ENCODE measurements around the gene VAT1L. TPM values are rescaled to one million over a fixed set of nuclear protein-coding genes. Genes with fewer than 3 reads are reported as not detected.

The VAT1L gene
- total RNA-seq, 2 donors from 2014 or later, result not detected

DNA sequence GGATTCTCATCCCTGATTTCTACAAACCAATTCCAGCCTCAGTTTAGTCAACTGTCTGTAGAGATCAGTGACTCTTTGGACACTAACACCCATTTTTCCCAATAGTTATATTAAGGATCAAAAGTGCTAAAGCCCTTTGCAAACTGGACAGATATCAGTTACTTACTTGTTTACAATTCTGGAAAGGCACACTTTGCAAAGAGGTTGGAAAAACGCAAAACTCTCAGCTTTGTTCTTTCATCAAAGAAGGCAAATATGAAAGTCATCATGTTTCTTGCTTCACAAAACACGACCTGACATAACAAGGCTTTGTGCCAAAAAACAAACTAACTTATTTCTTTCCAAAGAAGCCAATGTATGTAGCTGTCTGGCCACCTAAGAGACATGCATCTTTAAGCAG is 26.1 kb upstream of the VAT1L start:
- peaks cover 10% of the 10 kb centered on the region for H3K27me3 Mint-ChIP-seq
- DNase-seq (no peak), ATAC-seq (no peak)
- no peaks in the 10 kb centered on the region for H3K9me3 ChIP-seq (ENCODE audit: control insufficient read depth, low read length, poor library complexity, severe bottlenecking)
- H3K36me3 Mint-ChIP-seq (ENCODE audit: low read depth), result peaks cover 2% of the 10 kb centered on the region
- H3K4me3 Mint-ChIP-seq, result no peak overlapping the region
- no peak overlapping the region for H3K27ac Mint-ChIP-seq
- H3K4me1 Mint-ChIP-seq, result no peaks in the 10 kb centered on the region

DNA sequence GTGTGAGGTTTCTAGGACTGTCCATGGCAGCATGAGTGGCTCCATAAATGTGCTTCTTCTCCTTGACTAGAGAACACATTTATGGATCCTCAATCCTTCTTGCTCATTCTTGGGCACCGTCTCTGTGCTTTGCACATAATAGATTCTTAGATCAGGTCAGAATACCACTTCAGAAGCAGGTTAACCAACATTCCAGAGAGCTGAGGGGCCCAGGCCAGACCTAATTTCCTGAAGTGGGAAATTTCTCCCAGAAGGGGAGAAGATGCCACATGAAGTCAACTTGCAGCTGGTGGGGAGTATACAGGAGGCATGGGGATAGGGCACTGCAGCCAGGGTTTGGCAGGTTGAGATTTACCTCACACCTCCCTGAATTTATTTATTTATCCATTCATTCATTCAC is 24.4 kb upstream of the VAT1L start:
- no peaks in the 10 kb centered on the region for H3K4me1 Mint-ChIP-seq
- DNase-seq (no peak), ATAC-seq (no peak)
- H3K9me3 ChIP-seq (ENCODE audit: control insufficient read depth, low read length, poor library complexity, severe bottlenecking), result no peaks in the 10 kb centered on the region
- peaks cover 2% of the 10 kb centered on the region for H3K36me3 Mint-ChIP-seq (ENCODE audit: low read depth)
- no peak overlapping the region for H3K4me3 Mint-ChIP-seq
- no peak overlapping the region for H3K27ac Mint-ChIP-seq
- peaks cover 17% of the 10 kb centered on the region for H3K27me3 Mint-ChIP-seq

DNA sequence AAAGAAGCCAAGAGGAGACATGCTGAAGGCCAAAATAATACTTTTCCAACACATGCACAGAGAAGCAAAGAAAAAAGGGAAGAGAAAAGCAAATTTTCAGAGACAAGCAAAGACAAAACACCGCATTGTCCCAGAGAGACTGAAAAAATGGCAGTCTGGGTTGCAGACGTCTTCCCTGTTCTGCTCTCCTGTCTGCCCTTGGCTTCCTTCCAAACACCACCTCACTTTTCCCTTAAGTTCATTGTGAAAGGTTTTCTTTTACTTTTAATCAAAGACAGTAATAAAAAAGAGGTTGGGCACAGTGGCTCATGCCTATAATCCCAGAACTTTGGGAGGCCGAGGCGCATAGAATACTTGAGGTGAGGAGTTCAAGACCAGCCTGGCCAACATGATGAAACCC is 21.2 kb upstream of the VAT1L start:
- no peak overlapping the region for H3K27ac Mint-ChIP-seq
- H3K27me3 Mint-ChIP-seq, result peaks cover 15% of the 10 kb centered on the region
- H3K4me3 Mint-ChIP-seq, result no peak overlapping the region
- H3K36me3 Mint-ChIP-seq (ENCODE audit: low read depth), result peaks cover 2% of the 10 kb centered on the region
- H3K9me3 ChIP-seq (ENCODE audit: control insufficient read depth, low read length, poor library complexity, severe bottlenecking), result no peaks in the 10 kb centered on the region
- peaks cover 2% of the 10 kb centered on the region for H3K4me1 Mint-ChIP-seq
- ATAC-seq (no peak), DNase-seq (no peak)

DNA sequence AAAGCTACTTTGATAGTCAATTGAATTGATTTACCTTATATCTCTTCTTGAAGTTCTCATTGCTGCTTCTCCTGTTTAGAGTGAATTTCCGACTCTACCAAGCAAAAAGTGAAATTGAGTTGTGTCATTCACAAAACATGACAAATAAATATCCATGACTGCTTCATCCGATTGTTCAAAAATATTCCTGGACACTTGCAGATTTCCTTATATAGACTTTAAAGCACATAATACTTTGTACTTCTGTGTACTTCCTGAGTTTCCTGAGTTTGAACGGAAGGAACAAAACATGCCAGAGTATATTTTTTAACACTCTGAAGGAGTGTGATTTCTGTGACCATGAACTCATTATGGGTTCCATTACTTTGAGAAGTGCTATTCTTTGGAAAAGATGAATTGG is 20.5 kb upstream of the VAT1L start:
- H3K36me3 Mint-ChIP-seq (ENCODE audit: low read depth), result peaks cover 2% of the 10 kb centered on the region
- no peak overlapping the region for H3K4me3 Mint-ChIP-seq
- no peaks in the 10 kb centered on the region for H3K9me3 ChIP-seq (ENCODE audit: control insufficient read depth, low read length, poor library complexity, severe bottlenecking)
- H3K4me1 Mint-ChIP-seq, result peaks cover 2% of the 10 kb centered on the region
- H3K27me3 Mint-ChIP-seq, result peaks cover 15% of the 10 kb centered on the region
- ATAC-seq (no peak), DNase-seq (no peak)
- no peak overlapping the region for H3K27ac Mint-ChIP-seq

DNA sequence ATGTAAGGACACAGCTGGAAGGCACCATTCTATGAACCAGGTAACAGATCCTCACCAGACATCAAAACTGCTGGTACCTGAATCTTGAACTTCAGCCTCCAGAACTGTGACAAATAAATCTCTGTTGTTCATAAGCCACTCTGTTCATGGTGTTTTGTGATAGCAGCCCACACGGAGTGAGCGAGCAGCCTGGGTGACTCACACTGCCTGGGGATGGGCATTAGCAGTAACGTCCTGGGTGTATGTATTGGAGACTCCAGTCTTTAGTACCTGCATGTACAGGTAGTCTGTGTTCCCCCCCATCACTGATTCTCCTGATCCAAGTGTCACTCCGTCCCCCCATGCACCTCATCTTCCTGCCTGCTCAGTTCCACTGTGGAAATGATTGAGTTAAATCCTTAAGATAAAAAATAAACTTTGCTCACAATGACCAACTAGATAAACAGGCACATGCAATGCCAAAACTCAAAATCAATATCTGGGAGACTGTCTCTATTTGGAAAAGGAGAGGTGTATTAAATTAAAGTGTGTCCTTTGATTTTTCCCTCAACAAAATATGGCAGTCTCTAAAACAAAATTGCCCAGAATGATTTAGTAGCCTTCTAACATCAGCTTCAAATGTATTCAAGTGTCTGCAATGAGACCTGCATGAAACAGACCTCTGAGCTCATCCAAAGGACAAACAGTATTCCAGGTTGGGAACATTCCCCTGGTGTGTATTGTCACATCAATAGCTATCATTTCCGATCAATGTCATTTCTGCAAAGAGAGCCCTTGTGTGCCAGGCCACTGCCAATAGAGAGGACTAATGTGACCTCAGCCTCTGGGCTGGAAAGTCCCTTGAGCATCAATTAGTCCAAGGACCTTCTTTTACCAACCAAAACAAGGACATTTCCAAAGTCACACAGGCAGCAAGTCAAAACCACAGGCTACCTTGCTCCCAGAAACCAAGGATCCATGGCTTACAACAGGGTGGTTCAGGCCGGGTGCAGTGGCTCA is 12.2 kb upstream of the VAT1L start:
- DNase-seq (no peak), ATAC-seq (no peak)
- H3K9me3 ChIP-seq (ENCODE audit: control insufficient read depth, low read length, poor library complexity, severe bottlenecking), result no peaks in the 10 kb centered on the region
- Mint-ChIP-seq H3K36me3 (ENCODE audit: low read depth) (no peaks in the 10 kb centered on the region), H3K27me3 (peaks cover 53% of the 10 kb centered on the region), H3K4me3 (no peak overlapping the region), H3K4me1 (peaks cover 2% of the 10 kb centered on the region), H3K27ac (no peak overlapping the region)

DNA sequence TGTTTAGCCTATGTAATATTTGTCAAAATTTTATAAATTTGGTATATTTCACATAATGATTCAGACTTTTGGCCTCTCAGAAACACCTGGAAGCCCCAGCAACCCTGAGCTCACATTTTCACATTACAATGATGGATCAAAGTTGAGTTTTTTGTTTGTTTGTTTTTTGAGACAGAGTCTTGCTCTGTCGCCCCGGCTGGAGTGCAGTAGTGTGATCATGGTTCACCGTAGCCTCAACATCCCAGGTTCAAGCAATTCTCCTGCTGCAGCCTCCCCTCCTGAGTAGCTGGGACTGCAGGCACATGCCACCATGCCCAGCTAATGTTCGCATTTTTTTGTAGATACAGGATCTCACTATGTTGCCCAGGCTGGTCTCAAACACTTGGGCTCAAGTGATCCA is 10.6 kb upstream of the VAT1L start:
- H3K36me3 Mint-ChIP-seq (ENCODE audit: low read depth), result no peaks in the 10 kb centered on the region
- ATAC-seq, result no peak
- no peak overlapping the region for H3K27ac Mint-ChIP-seq
- DNase-seq, result no peak
- peaks cover 56% of the 10 kb centered on the region for H3K27me3 Mint-ChIP-seq
- no peak overlapping the region for H3K4me3 Mint-ChIP-seq
- H3K4me1 Mint-ChIP-seq, result no peaks in the 10 kb centered on the region
- no peaks in the 10 kb centered on the region for H3K9me3 ChIP-seq (ENCODE audit: control insufficient read depth, low read length, poor library complexity, severe bottlenecking)

DNA sequence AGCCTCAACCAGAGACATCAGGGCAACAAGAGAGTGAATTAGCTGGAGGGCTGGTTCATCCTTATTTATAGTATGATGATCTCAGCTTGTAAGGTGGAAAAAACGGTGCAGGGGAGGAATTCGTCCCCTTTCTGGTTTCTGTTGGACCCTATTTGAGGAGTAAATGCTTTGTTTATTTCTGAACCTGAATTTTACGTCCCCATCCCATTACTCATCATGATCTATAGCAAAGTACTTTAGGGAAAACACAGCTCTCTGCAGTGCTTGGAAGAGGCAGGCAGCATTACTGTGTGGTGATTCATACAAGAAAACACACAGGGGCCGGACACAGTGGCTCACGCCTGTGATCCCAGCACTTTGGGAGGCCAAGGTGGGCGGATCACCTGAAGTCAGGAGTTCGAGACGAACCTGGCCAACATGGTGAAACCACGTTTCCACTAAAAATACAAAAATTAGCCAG is 8.0 kb upstream of the VAT1L start:
- DNase-seq, result no peak
- peaks cover 52% of the 10 kb centered on the region for H3K27me3 Mint-ChIP-seq
- H3K36me3 Mint-ChIP-seq (ENCODE audit: low read depth), result no peaks in the 10 kb centered on the region
- no peak overlapping the region for H3K4me3 Mint-ChIP-seq
- no peaks in the 10 kb centered on the region for H3K9me3 ChIP-seq (ENCODE audit: control insufficient read depth, low read length, poor library complexity, severe bottlenecking)
- ATAC-seq, result no peak
- no peaks in the 10 kb centered on the region for H3K4me1 Mint-ChIP-seq
- H3K27ac Mint-ChIP-seq, result no peak overlapping the region

DNA sequence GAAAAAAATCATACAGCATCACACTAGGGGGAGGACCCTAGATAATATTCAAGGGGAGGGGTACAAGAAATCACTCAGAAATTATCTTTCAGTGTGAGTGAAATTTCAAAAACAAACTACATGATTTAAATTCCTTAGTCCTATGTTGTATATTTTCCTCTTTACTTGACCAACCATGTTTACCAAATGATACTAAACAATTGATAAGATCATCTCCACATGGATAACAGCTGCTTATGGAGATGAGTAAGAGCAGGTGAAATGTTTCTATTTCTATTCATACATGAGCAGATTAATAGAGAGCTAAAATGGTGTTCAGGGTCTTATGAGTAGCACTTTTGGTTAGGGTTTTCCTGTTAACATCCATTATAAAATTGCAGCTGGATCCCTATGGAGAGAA is 7.3 kb upstream of the VAT1L start:
- Mint-ChIP-seq H3K27me3 (peaks cover 50% of the 10 kb centered on the region), H3K36me3 (ENCODE audit: low read depth) (no peaks in the 10 kb centered on the region)
- no peak for ATAC-seq

DNA sequence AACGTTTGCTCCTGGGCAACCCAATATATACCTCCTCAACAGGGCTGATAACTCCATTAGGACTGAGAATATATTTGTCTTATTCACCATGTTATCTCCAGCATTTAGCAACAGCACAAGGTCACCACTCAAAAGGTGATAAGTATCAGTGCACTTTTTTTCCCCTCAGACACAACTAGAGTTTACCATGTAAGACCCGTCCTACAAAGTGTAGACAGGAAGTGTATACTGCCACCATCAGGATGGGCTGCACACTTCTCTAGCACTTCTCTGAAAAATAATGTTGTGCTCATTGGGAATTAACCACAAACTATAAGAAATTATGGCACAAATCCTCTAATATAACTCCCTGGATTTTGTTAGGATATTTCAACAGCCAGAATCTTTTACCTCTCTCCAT is 5.7 kb upstream of the VAT1L start:
- DNase-seq (no peak), ATAC-seq (no peak)
- H3K4me3 Mint-ChIP-seq, result no peak overlapping the region

More for the DNA sequence above, 7.3 kb upstream of the VAT1L start:
- no peak for DNase-seq
- H3K4me1 Mint-ChIP-seq, result no peaks in the 10 kb centered on the region
- no peak overlapping the region for H3K27ac Mint-ChIP-seq
- H3K9me3 ChIP-seq (ENCODE audit: control insufficient read depth, low read length, poor library complexity, severe bottlenecking), result no peaks in the 10 kb centered on the region
- H3K4me3 Mint-ChIP-seq, result no peak overlapping the region

DNA sequence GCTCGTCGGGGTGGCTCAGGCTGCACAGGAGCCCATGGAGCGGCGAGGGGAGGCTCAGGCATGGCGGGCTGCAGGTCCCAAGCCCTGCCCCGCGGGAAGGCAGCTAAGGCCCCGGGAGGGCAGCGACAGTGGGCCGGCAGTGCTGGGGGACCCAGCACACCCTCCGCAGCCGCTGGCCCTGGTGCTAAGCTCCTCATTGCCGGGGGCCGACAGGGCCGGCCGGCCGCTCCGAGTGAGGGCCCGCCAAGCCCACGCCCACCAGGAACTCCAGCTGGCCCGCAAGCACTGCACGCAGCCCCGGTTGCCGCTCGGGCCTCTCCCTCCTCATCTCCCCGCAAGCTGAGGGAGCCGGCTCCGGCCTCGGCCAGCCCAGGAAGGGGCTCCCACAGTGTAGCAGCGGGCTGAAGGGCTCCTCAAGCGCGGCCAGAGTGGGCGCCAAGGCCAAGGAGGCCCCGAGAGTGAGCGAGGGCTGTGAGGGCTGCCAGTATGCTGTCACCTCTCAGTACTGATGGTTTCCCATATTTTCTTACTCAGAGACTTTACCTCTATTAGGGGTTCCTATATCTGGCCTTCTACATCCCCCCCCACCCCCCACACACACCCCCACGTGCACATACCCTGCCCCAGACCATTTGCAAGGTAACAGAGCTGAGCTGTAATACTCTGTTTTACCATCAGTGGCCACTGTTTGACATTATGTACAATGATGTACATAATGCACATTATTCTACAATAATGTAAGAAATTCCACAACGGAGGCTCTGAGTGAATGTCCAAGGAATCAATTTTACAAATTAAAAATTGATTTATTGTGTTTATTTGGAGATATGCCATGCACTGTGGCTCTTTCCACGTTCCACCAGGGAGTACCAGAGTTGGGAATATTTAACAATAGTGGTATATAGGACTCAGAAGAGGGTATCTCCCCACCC is 3.7 kb upstream of the VAT1L start:
- Mint-ChIP-seq H3K27ac (no peak overlapping the region), H3K4me1 (peaks cover 7% of the 10 kb centered on the region), H3K27me3 (peaks cover 54% of the 10 kb centered on the region), H3K36me3 (ENCODE audit: low read depth) (peaks cover 2% of the 10 kb centered on the region), H3K4me3 (no peak overlapping the region)
- DNase-seq (no peak), ATAC-seq (no peak)
- H3K9me3 ChIP-seq (ENCODE audit: control insufficient read depth, low read length, poor library complexity, severe bottlenecking), result no peaks in the 10 kb centered on the region

More for the DNA sequence above, 5.7 kb upstream of the VAT1L start:
- peaks cover 60% of the 10 kb centered on the region for H3K27me3 Mint-ChIP-seq
- H3K27ac Mint-ChIP-seq, result no peak overlapping the region
- H3K36me3 Mint-ChIP-seq (ENCODE audit: low read depth), result peaks cover 2% of the 10 kb centered on the region
- no peaks in the 10 kb centered on the region for H3K9me3 ChIP-seq (ENCODE audit: control insufficient read depth, low read length, poor library complexity, severe bottlenecking)
- no peaks in the 10 kb centered on the region for H3K4me1 Mint-ChIP-seq

DNA sequence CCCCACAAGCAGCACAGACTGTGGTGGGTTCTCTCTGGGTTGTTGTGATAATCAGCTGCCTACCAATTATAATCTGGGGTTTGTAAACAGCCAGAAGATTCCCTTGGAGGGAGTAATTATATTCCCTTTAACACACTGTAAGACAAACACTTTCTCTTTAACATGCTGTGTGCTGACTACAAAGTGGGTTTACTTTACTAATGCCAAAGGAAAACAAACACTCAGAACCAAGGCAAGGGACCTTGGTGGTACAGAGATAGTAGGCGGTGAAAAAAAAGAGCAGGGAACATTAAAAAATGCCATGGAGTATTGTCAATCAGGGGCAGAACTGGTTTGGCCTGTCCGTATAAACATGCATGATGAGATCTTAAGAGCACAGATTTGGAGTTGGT is 3.0 kb upstream of the VAT1L start:
- no peak overlapping the region for H3K4me3 Mint-ChIP-seq
- H3K4me1 Mint-ChIP-seq, result peaks cover 7% of the 10 kb centered on the region
- peaks cover 2% of the 10 kb centered on the region for H3K36me3 Mint-ChIP-seq (ENCODE audit: low read depth)
- H3K27me3 Mint-ChIP-seq, result peaks cover 55% of the 10 kb centered on the region
- H3K27ac Mint-ChIP-seq, result no peak overlapping the region
- ATAC-seq, result no peak
- no peak for DNase-seq
- no peaks in the 10 kb centered on the region for H3K9me3 ChIP-seq (ENCODE audit: control insufficient read depth, low read length, poor library complexity, severe bottlenecking)

DNA sequence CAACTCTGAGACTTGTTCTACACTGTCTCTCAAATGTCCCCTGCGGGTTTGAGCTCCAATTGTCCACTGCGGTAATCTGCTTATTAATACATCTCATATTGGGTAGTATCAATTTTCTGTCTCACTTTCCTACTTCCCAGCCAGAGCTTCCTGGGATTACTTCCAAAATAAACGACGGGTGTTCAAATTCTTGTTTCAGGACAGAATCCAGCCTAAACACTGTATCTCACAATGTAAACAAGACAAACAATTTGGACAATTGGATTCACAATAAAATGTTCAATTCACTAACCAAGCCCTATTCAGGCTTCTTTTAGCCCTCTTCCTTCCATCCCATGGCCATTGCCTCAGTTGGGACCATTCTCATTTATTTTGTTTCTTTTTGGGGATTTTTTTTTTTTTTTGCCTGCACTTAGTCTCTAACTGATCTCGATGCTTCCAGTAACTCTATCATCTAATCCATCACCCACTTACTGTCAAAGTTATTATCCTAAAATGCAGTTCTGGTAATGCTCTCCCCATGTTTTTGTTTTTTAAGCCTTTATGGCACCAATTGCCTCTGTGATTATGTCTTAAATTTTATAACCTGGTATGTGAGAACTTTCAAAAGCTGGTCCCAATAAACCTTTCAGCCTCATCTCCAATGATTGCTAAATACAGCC is 2.0 kb upstream of the VAT1L start:
- ATAC-seq, result no peak
- Mint-ChIP-seq H3K4me3 (no peak overlapping the region), H3K4me1 (peaks cover 7% of the 10 kb centered on the region), H3K27ac (no peak overlapping the region), H3K36me3 (ENCODE audit: low read depth) (peaks cover 2% of the 10 kb centered on the region), H3K27me3 (peaks cover 55% of the 10 kb centered on the region)
- no peaks in the 10 kb centered on the region for H3K9me3 ChIP-seq (ENCODE audit: control insufficient read depth, low read length, poor library complexity, severe bottlenecking)
- no peak for DNase-seq

DNA sequence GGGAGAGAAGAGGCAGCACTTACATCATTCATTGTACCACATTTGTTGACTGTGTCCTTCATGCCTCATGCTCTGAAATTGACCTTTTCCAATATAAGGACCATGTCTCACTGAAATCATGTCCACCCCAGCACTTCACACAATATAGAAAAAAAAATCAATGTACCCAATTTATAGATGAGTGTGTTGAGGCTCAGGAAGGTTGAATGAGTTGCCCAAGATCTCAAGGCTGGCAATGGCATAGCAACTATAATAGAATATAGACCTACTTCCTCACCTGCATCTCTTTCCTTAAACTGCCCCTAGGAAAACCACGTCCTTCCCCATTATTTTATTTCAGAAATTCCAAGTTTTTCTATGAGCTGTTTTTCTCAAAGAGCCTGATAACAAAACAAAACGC is 912 bp upstream of the VAT1L start:
- DNase-seq (no peak), ATAC-seq (no peak)
- H3K27me3 Mint-ChIP-seq, result peaks cover 65% of the 10 kb centered on the region
- peaks cover 2% of the 10 kb centered on the region for H3K36me3 Mint-ChIP-seq (ENCODE audit: low read depth)
- no peak overlapping the region for H3K27ac Mint-ChIP-seq
- peaks cover 7% of the 10 kb centered on the region for H3K4me1 Mint-ChIP-seq
- peak overlapping the region; percentile 69 for H3K4me3 Mint-ChIP-seq
- H3K9me3 ChIP-seq (ENCODE audit: control insufficient read depth, low read length, poor library complexity, severe bottlenecking), result no peaks in the 10 kb centered on the region

Measured in T-helper 17 cell (primary cell).